Measurements from ENCODE around the gene PDE4B. TPM values are rescaled to one million over a fixed set of nuclear protein-coding genes. Genes with fewer than 3 reads are reported as not detected.

Gene PDE4B
- total RNA-seq, 1 experiment from 2014 or later, result 5.5 TPM

DNA sequence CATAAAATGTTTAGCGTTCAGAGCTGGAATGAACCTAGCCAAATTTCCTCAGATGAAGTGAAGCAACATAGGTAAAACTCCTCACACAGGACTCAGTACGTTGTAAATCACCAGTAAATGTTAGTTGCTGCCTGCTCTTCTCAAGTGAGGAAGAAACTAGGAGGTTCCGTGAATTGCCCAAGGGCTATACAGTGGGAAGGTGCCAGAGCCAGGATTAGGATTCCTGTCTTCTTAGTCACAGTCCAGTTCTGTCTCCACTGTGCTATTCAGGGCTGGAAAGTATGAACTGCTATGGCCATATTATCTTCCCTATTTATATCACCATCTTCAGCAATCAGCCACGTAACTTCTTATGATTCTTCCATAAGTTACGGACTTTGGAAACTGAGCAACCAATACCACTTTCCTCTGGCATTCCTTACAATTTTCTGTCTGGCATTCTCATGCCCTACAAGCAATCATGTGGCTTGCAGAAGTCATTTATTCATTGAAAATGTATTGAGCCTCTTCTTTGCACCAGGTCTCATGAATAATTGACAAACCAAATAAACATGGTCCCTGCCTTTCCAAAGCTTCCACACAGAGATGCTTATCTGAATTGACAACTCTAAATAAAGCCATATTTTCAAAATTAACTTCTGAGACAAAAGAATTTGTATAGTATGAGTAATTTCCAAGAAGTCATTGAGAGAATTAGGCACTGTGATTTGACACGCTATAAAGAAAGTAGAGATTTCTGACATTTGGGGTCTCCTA lies 469.7 kb downstream of the PDE4B start:
- no peaks in the 10 kb centered on the region for H3K27me3 ChIP-seq (ENCODE audit: low read length)
- DNase-seq, result no peak
- no peaks in the 10 kb centered on the region for H3K36me3 ChIP-seq (ENCODE audit: insufficient read depth, low read length)
- no peak overlapping the region for H3K4me2 ChIP-seq (ENCODE audit: low read depth, low read length, poor library complexity, severe bottlenecking)
- H3K9ac ChIP-seq (ENCODE audit: low read length), result no peak overlapping the region
- no peaks in the 10 kb centered on the region for H4K20me1 ChIP-seq (ENCODE audit: insufficient read depth, low read depth, low read length)
- H3K9me3 ChIP-seq (ENCODE audit: low read length), result no peaks in the 10 kb centered on the region
- no peaks in the 10 kb centered on the region for H3K4me1 ChIP-seq (ENCODE audit: low read length)
- H2AFZ ChIP-seq (ENCODE audit: low read length), result no peak overlapping the region
- H3K9me2 ChIP-seq (replicated peaks; ENCODE audit: insufficient read depth, low read length), result no peaks in the 10 kb centered on the region
- H3K79me2 ChIP-seq (ENCODE audit: low read length), result no peaks in the 10 kb centered on the region
- H3K27ac ChIP-seq (ENCODE audit: low read length), result no peak overlapping the region
- no peak overlapping the region for H3K4me3 ChIP-seq (ENCODE audit: low read length)

DNA sequence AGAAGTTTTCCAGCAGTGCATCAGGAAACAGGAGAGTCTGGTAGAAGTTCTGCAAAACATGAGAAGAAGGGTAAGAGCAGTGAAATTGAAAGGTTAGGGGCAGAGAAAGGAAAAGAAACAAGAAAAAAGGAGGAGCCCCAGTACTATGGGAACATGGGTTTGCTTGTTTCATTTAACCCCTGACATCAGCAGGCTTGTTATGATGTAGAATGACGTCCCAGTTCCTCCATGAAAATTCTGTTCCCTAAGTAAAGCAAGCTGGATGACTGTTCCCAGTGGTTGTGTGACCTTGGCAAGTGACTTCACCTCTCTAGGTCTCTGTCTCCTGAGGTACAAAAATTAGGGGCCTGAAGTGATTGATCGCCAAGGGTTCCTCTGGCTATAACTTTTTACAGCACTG lies 472.6 kb downstream of the PDE4B start:
- Histone ChIP-seq H3K4me2 (ENCODE audit: low read depth, low read length, poor library complexity, severe bottlenecking) (no peak overlapping the region), H2AFZ (ENCODE audit: low read length) (no peak overlapping the region), H3K9me3 (ENCODE audit: low read length) (no peaks in the 10 kb centered on the region), H3K4me1 (ENCODE audit: low read length) (no peaks in the 10 kb centered on the region), H3K27me3 (ENCODE audit: low read length) (no peaks in the 10 kb centered on the region), H3K27ac (ENCODE audit: low read length) (no peak overlapping the region), H3K79me2 (ENCODE audit: low read length) (no peaks in the 10 kb centered on the region), H3K4me3 (ENCODE audit: low read length) (no peak overlapping the region), H3K36me3 (ENCODE audit: insufficient read depth, low read length) (no peaks in the 10 kb centered on the region), H3K9me2 (replicated peaks; ENCODE audit: insufficient read depth, low read length) (no peaks in the 10 kb centered on the region), H4K20me1 (ENCODE audit: insufficient read depth, low read depth, low read length) (no peaks in the 10 kb centered on the region), H3K9ac (ENCODE audit: low read length) (no peak overlapping the region)
- DNase-seq, result no peak

DNA sequence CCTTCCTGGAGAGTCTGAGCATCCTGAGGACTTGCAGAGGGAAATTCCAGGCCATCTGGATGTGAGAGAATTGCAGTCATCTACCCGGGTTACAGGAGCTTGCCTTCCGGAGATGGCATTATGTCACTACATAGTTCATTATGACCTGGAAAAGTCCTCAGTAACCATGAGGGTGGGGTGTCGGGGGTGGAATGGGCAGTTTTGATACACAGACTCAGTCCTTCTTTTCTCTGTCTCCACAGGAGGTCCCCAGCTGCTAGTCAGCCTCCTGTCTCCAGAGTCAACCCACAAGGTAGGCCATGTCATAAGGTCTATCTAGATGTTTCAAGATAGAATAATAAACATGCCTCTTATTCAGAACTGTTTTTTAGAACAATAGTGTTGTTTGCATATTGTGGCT lies 473.1 kb downstream of the PDE4B start:
- Histone ChIP-seq H4K20me1 (ENCODE audit: insufficient read depth, low read depth, low read length) (no peaks in the 10 kb centered on the region), H3K27me3 (ENCODE audit: low read length) (no peaks in the 10 kb centered on the region), H2AFZ (ENCODE audit: low read length) (no peak overlapping the region), H3K4me1 (ENCODE audit: low read length) (peaks cover 1% of the 10 kb centered on the region), H3K4me3 (ENCODE audit: low read length) (no peak overlapping the region), H3K9me3 (ENCODE audit: low read length) (no peaks in the 10 kb centered on the region), H3K9me2 (replicated peaks; ENCODE audit: insufficient read depth, low read length) (no peaks in the 10 kb centered on the region), H3K27ac (ENCODE audit: low read length) (no peak overlapping the region), H3K79me2 (ENCODE audit: low read length) (no peaks in the 10 kb centered on the region), H3K9ac (ENCODE audit: low read length) (no peak overlapping the region), H3K4me2 (ENCODE audit: low read depth, low read length, poor library complexity, severe bottlenecking) (no peak overlapping the region), H3K36me3 (ENCODE audit: insufficient read depth, low read length) (no peaks in the 10 kb centered on the region)
- no peak for DNase-seq

DNA sequence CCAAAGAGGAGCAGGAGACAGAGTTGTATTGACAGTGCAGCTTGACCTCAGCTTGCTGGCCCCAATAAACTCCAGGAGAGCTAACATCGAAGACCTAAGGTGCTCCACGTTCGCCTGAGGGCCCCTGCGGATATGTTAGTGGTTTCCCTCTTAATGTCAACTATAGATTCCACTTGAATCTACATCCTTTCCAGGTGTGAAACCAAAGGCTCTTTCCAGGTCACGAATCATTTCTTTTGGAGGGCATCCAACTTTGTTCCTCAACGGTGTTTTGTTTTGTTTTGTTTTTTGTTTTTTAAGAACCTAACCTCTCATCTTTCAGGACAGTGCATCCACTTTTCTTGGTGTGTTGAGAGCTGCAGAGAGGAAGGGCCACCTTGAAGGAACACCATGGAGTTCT lies 473.7 kb downstream of the PDE4B start:
- no peak overlapping the region for H3K9ac ChIP-seq (ENCODE audit: low read length)
- no peak overlapping the region for H3K4me2 ChIP-seq (ENCODE audit: low read depth, low read length, poor library complexity, severe bottlenecking)
- peaks cover 7% of the 10 kb centered on the region for H3K4me1 ChIP-seq (ENCODE audit: low read length)
- H3K27ac ChIP-seq (ENCODE audit: low read length), result no peak overlapping the region
- H3K36me3 ChIP-seq (ENCODE audit: insufficient read depth, low read length), result no peaks in the 10 kb centered on the region
- no peaks in the 10 kb centered on the region for H3K9me2 ChIP-seq (replicated peaks; ENCODE audit: insufficient read depth, low read length)
- no peaks in the 10 kb centered on the region for H3K79me2 ChIP-seq (ENCODE audit: low read length)
- no peaks in the 10 kb centered on the region for H3K27me3 ChIP-seq (ENCODE audit: low read length)
- no peaks in the 10 kb centered on the region for H3K9me3 ChIP-seq (ENCODE audit: low read length)
- no peak for DNase-seq
- H2AFZ ChIP-seq (ENCODE audit: low read length), result no peak overlapping the region
- no peaks in the 10 kb centered on the region for H4K20me1 ChIP-seq (ENCODE audit: insufficient read depth, low read depth, low read length)
- no peak overlapping the region for H3K4me3 ChIP-seq (ENCODE audit: low read length)

DNA sequence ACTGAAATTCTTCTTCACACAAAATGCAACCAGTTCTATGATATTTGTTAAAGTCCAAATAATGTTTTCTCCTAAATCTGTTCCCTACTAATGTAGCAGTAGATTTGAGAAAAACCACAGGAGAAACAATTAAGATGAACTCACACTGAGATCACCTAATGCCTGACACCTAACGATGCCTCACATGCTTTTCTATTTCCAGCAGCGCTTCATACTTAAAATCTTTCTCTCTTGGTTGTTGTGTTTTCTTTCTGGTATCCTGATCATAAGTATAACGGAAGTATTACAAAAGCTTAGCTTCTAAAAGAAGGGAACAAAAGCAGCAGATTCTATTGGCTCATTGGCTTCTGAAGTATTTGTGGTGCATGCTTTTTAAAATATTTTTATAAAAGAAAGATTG lies 474.1 kb downstream of the PDE4B start:
- no peak for DNase-seq
- no peak overlapping the region for H3K4me2 ChIP-seq (ENCODE audit: low read depth, low read length, poor library complexity, severe bottlenecking)
- no peak overlapping the region for H3K9ac ChIP-seq (ENCODE audit: low read length)

DNA sequence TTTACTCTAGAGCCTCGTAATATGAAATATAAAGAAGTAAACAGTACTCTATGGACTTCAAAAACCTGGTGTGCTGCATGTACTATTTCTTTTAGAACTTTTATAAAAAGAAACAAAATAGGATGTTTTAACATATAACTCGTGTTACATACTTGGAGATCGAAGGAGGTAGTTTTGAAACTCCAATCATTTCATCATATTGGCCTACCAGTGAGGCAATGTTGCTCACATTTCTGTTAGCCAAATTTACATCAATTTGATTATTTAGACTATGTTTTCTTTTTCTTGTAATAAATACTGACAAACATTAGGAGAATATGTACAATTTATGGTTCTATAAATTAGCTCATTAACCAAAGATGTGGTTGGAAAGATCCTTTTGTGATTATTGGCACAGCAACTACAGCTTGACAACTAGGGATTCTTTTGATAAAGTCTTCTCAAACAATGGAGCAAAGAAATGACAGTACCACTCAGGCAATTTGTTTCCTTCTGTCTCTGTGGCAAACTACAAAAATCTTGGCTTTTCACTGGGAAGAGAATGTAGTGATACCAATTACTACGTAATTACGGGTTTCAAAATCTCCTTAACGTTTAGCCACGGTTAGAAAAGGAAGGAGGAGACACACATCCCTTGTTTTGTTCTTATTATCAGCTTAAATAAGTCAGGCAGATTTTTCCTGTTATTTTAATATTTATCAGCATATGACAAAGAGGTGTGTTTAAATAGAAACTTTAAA lies 474.7 kb downstream of the PDE4B start:
- no peaks in the 10 kb centered on the region for H3K9me3 ChIP-seq (ENCODE audit: low read length)
- no peaks in the 10 kb centered on the region for H3K79me2 ChIP-seq (ENCODE audit: low read length)
- H3K9me2 ChIP-seq (replicated peaks; ENCODE audit: insufficient read depth, low read length), result no peaks in the 10 kb centered on the region
- H3K27ac ChIP-seq (ENCODE audit: low read length), result no peak overlapping the region
- no peaks in the 10 kb centered on the region for H3K27me3 ChIP-seq (ENCODE audit: low read length)
- no peak overlapping the region for H3K9ac ChIP-seq (ENCODE audit: low read length)
- no peak overlapping the region for H2AFZ ChIP-seq (ENCODE audit: low read length)
- no peak for DNase-seq
- H3K36me3 ChIP-seq (ENCODE audit: insufficient read depth, low read length), result no peaks in the 10 kb centered on the region
- H4K20me1 ChIP-seq (ENCODE audit: insufficient read depth, low read depth, low read length), result no peaks in the 10 kb centered on the region
- H3K4me3 ChIP-seq (ENCODE audit: low read length), result no peak overlapping the region
- no peak overlapping the region for H3K4me2 ChIP-seq (ENCODE audit: low read depth, low read length, poor library complexity, severe bottlenecking)
- H3K4me1 ChIP-seq (ENCODE audit: low read length), result peaks cover 17% of the 10 kb centered on the region

More for the DNA sequence above, 474.1 kb downstream of the PDE4B start:
- no peak overlapping the region for H2AFZ ChIP-seq (ENCODE audit: low read length)
- no peaks in the 10 kb centered on the region for H3K36me3 ChIP-seq (ENCODE audit: insufficient read depth, low read length)
- no peak overlapping the region for H3K4me3 ChIP-seq (ENCODE audit: low read length)
- H3K27me3 ChIP-seq (ENCODE audit: low read length), result no peaks in the 10 kb centered on the region
- peaks cover 11% of the 10 kb centered on the region for H3K4me1 ChIP-seq (ENCODE audit: low read length)
- no peaks in the 10 kb centered on the region for H4K20me1 ChIP-seq (ENCODE audit: insufficient read depth, low read depth, low read length)
- no peaks in the 10 kb centered on the region for H3K79me2 ChIP-seq (ENCODE audit: low read length)
- no peaks in the 10 kb centered on the region for H3K9me3 ChIP-seq (ENCODE audit: low read length)
- no peak overlapping the region for H3K27ac ChIP-seq (ENCODE audit: low read length)
- H3K9me2 ChIP-seq (replicated peaks; ENCODE audit: insufficient read depth, low read length), result no peaks in the 10 kb centered on the region

DNA sequence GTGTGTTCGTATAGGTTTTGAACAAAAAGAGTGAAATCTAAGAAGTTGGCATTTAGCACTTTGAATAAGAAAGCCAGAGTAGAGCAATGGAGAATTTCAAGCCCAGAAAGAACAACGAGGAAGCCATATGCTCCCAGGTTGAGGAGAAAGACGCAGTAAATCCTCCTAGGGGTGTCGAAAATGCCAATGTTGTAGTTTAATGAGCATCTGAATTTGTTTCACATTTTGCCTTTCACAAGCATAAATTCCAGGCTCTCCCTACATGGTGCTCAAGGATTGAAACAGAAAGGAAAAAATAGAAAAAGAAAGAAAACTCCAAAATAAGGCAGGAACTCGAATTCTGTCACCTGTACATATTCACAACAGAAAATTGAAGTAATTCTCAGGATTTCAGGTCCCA lies 476.5 kb downstream of the PDE4B start:
- no peaks in the 10 kb centered on the region for H4K20me1 ChIP-seq (ENCODE audit: insufficient read depth, low read depth, low read length)
- H3K27me3 ChIP-seq (ENCODE audit: low read length), result no peaks in the 10 kb centered on the region
- no peaks in the 10 kb centered on the region for H3K9me3 ChIP-seq (ENCODE audit: low read length)
- no peaks in the 10 kb centered on the region for H3K9me2 ChIP-seq (replicated peaks; ENCODE audit: insufficient read depth, low read length)
- H2AFZ ChIP-seq (ENCODE audit: low read length), result no peak overlapping the region
- peaks cover 32% of the 10 kb centered on the region for H3K4me1 ChIP-seq (ENCODE audit: low read length)
- no peaks in the 10 kb centered on the region for H3K36me3 ChIP-seq (ENCODE audit: insufficient read depth, low read length)
- no peak overlapping the region for H3K9ac ChIP-seq (ENCODE audit: low read length)
- H3K4me2 ChIP-seq (ENCODE audit: low read depth, low read length, poor library complexity, severe bottlenecking), result no peak overlapping the region
- DNase-seq, result no peak
- H3K4me3 ChIP-seq (ENCODE audit: low read length), result no peak overlapping the region
- H3K79me2 ChIP-seq (ENCODE audit: low read length), result no peaks in the 10 kb centered on the region
- no peak overlapping the region for H3K27ac ChIP-seq (ENCODE audit: low read length)

DNA sequence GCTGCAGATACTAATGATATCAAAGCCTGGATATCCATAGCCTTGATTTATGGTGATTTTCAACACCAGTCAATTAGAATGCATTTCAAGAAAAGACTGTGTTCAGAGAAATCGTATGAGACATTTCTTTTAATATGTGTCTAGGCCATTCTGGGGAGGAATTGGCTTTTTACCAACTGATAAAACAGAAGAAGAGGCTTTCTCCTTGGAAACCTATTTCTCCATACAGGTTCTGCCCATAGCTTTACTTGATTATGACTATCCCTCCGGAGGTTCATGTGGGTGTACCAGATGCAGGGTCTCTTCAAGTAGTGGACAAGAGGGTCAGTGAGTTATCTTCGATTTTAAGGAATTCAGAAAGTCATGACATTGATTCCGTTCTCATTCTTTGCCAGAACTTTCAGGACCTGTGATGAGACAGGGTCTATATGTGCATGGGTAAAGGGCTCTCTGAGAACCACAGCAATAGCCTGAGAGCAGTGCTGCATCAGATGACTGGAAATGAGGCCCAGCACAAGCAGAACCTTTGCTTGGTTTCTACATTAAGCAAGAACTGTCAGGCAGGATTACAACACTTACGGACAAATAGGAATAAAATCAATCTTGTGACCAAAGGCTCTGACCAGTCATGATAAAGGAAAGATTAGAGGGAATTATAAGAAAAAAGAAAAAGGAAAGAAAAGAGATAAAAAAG lies 477.6 kb downstream of the PDE4B start:
- no peak overlapping the region for H3K4me2 ChIP-seq (ENCODE audit: low read depth, low read length, poor library complexity, severe bottlenecking)
- H3K9me3 ChIP-seq (ENCODE audit: low read length), result no peaks in the 10 kb centered on the region
- H3K36me3 ChIP-seq (ENCODE audit: insufficient read depth, low read length), result no peaks in the 10 kb centered on the region
- no peak overlapping the region for H3K9ac ChIP-seq (ENCODE audit: low read length)
- H4K20me1 ChIP-seq (ENCODE audit: insufficient read depth, low read depth, low read length), result no peaks in the 10 kb centered on the region
- H3K4me1 ChIP-seq (ENCODE audit: low read length), result peaks cover 39% of the 10 kb centered on the region
- no peaks in the 10 kb centered on the region for H3K27me3 ChIP-seq (ENCODE audit: low read length)
- no peaks in the 10 kb centered on the region for H3K79me2 ChIP-seq (ENCODE audit: low read length)
- H3K9me2 ChIP-seq (replicated peaks; ENCODE audit: insufficient read depth, low read length), result no peaks in the 10 kb centered on the region
- DNase-seq, result no peak
- no peak overlapping the region for H2AFZ ChIP-seq (ENCODE audit: low read length)
- H3K4me3 ChIP-seq (ENCODE audit: low read length), result no peak overlapping the region
- no peak overlapping the region for H3K27ac ChIP-seq (ENCODE audit: low read length)
